ENCODE measurements around the gene MYL3.

Gene MYL3

GRCh38 chr3:46871222-46871621 lies 8.0 kb upstream of the MYL3 start:
- H3K4me3 ChIP-seq (ENCODE audit: control insufficient read depth, low read depth, low read length) = no peak overlapping the region
- no peak for DNase-seq (ENCODE audit: low read depth)
- TF ChIP-seq CTCF (conservative IDR thresholded peaks at IDR 0.05; ENCODE audit: control insufficient read depth, insufficient read depth, low read depth, low read length) = no peak

- no peak for TF ChIP-seq CTCF (conservative IDR thresholded peaks at IDR 0.05; ENCODE audit: control insufficient read depth, insufficient read depth, low read depth, low read length)
- DNase-seq (ENCODE audit: low read depth) = no peak
- H3K4me3 ChIP-seq (ENCODE audit: control insufficient read depth, low read depth, low read length) = no peak overlapping the region
These were observed 7.4 kb upstream of the MYL3 start for GRCh38 chr3:46870651-46871050.

GRCh38 chr3:46869440-46869839 lies 6.2 kb upstream of the MYL3 start:
- no peak for TF ChIP-seq CTCF (conservative IDR thresholded peaks at IDR 0.05; ENCODE audit: control insufficient read depth, insufficient read depth, low read depth, low read length)
- no peak overlapping the region for H3K4me3 ChIP-seq (ENCODE audit: control insufficient read depth, low read depth, low read length)
- DNase-seq (ENCODE audit: low read depth) = no peak

- no peak for TF ChIP-seq CTCF (conservative IDR thresholded peaks at IDR 0.05; ENCODE audit: control insufficient read depth, insufficient read depth, low read depth, low read length)
These were observed 5.7 kb upstream of the MYL3 start for GRCh38 chr3:46868948-46869347.

GRCh38 chr3:46868287-46868686 lies 5.0 kb upstream of the MYL3 start:
- no peak for TF ChIP-seq CTCF (conservative IDR thresholded peaks at IDR 0.05; ENCODE audit: control insufficient read depth, insufficient read depth, low read depth, low read length)
- no peak for DNase-seq (ENCODE audit: low read depth)
- H3K4me3 ChIP-seq (ENCODE audit: control insufficient read depth, low read depth, low read length) = no peak overlapping the region

More at GRCh38 chr3:46868948-46869347, 5.7 kb upstream of the MYL3 start:
- no peak overlapping the region for H3K4me3 ChIP-seq (ENCODE audit: control insufficient read depth, low read depth, low read length)
- DNase-seq (ENCODE audit: low read depth) = no peak

GRCh38 chr3:46867550-46867898 lies 4.3 kb upstream of the MYL3 start:
- no peak overlapping the region for H3K4me3 ChIP-seq (ENCODE audit: control insufficient read depth, low read depth, low read length)
- DNase-seq (ENCODE audit: low read depth) = peak; percentile 59
- no peak for TF ChIP-seq CTCF (conservative IDR thresholded peaks at IDR 0.05; ENCODE audit: control insufficient read depth, insufficient read depth, low read depth, low read length)

All from fibroblast of mammary gland (primary cell).